MM.1S (cell line): ENCODE data around the gene INPP5D.
"Not testable (repeated sequence)": the region's sequence is repeated elsewhere in the genome, so short reads cannot be mapped to it uniquely, and the experiment has no call there.

Experiments
- DNase-seq: peaks from one replicate; pipeline ENCODE4 v3.0.0-alpha.2; 2015
- H2AFZ ChIP-seq: fragments of 300-600 bp; sonication (generic); 2 replicates; pipeline ENCODE4 v1.6.0; 2016; ENCODE audit warnings: antibody characterized with exemption, low read length
- H3F3A ChIP-seq: fragments of 300-600 bp; sonication (generic); 2 replicates; pipeline ENCODE4 v1.6.1; 2016; ENCODE audit warnings: mild to moderate bottlenecking, antibody characterized with exemption, low read length, moderate library complexity, mixed read lengths; ENCODE audit not compliant: insufficient read depth
- H3K27ac ChIP-seq: fragments of 300-600 bp; sonication (generic); 2 replicates; pipeline ENCODE4 v1.5.1; 2016; ENCODE audit warnings: mild to moderate bottlenecking, low read length
- H3K27me3 ChIP-seq: fragments of 300-600 bp; sonication (generic); replicated peaks from 2 replicates; pipeline ENCODE4 v1.6.0; 2016; ENCODE audit warnings: low read length; ENCODE audit not compliant: insufficient read depth
- H3K36me3 ChIP-seq: fragments of 300-600 bp; sonication (generic); replicated peaks from 2 replicates; pipeline ENCODE4 v1.6.1; 2016; ENCODE audit warnings: mild to moderate bottlenecking, low read length, mixed read lengths; ENCODE audit not compliant: insufficient read depth
- H3K4me1 ChIP-seq: fragments of 300-600 bp; sonication (generic); 2 replicates; pipeline ENCODE4 v1.6.1; 2016; ENCODE audit warnings: low read length, mixed read lengths
- H3K4me2 ChIP-seq: fragments of 300-600 bp; sonication (generic); 2 replicates; pipeline ENCODE4 v1.6.0; 2016; ENCODE audit warnings: low read depth, low read length
- H3K4me3 ChIP-seq: fragments of 300-600 bp; sonication (generic); 2 replicates; pipeline ENCODE4 v1.5.1; 2016; ENCODE audit warnings: low read length, mixed read lengths
- H3K79me2 ChIP-seq: fragments of 300-600 bp; sonication (generic); 2 replicates; pipeline ENCODE4 v1.6.1; 2016; ENCODE audit warnings: mixed run types, low read length, mixed read lengths
- H3K9ac ChIP-seq: fragments of 300-600 bp; sonication (generic); 2 replicates; pipeline ENCODE4 v1.6.1; 2016; ENCODE audit warnings: low read length, mixed read lengths
- H3K9me2 ChIP-seq: fragments of 300-600 bp; sonication (generic); replicated peaks from 2 replicates; pipeline ENCODE4 v1.6.1; 2016; ENCODE audit warnings: mild to moderate bottlenecking, low read length, mixed read lengths; ENCODE audit not compliant: insufficient read depth
- H3K9me3 ChIP-seq: fragments of 300-600 bp; sonication (generic); replicated peaks from 2 replicates; pipeline ENCODE4 v1.6.1; 2016; ENCODE audit warnings: mild to moderate bottlenecking, low read length, mixed read lengths; ENCODE audit not compliant: insufficient read depth
- H4K20me1 ChIP-seq: fragments of 300-600 bp; sonication (generic); 2 replicates; pipeline ENCODE4 v1.6.1; 2016; ENCODE audit warnings: mild to moderate bottlenecking, low read length, moderate library complexity, mixed read lengths; ENCODE audit not compliant: insufficient read depth
- CTCF ChIP-seq: fragments of 300-600 bp; sonication (generic); IDR thresholded peaks from 2 replicates; pipeline ENCODE4 v1.5.1; 2016; ENCODE audit warnings: antibody characterized with exemption, low read length, mixed read lengths
- EZH2 ChIP-seq: fragments of 300-600 bp; sonication (generic); optimal IDR thresholded peaks from 2 replicates; pipeline ENCODE3; 2017; ENCODE audit warnings: low read depth, mild to moderate bottlenecking, antibody characterized with exemption, low read length, mixed read lengths
- EZH2phosphoT487 ChIP-seq: fragments of 300-600 bp; sonication (generic); IDR thresholded peaks from 2 replicates; pipeline ENCODE4 v1.6.1; 2018; ENCODE audit warnings: antibody characterized with exemption, low read length

INPP5D gene

GRCh38 chr2:233119806-233120205, 59.7 kb downstream of the INPP5D start:
- Histone ChIP-seq H2AFZ (no peak overlapping the region), H3K27ac (no peak overlapping the region), H3K9me3 (no peaks in the 10 kb centered on the region), H3K9me2 (no peaks in the 10 kb centered on the region), H3K4me1 (no peaks in the 10 kb centered on the region), H4K20me1 (no peaks in the 10 kb centered on the region), H3K4me2 (no peak overlapping the region), H3K79me2 (peaks cover 8% of the 10 kb centered on the region; the same call in 1 of the 2 replicates), H3K27me3 (no peaks in the 10 kb centered on the region), H3K36me3 (no peaks in the 10 kb centered on the region), H3K4me3 (no peak overlapping the region), H3K9ac (no peak overlapping the region), H3F3A (no peaks in the 10 kb centered on the region)
- TF ChIP-seq EZH2 (no peak), EZH2phosphoT487 (no peak), CTCF (no peak)
- no peak for DNase-seq

- H3F3A ChIP-seq = no peaks in the 10 kb centered on the region
- H3K9me3 ChIP-seq = no peaks in the 10 kb centered on the region
- no peak overlapping the region for H2AFZ ChIP-seq
- H3K4me1 ChIP-seq = no peaks in the 10 kb centered on the region
- no peaks in the 10 kb centered on the region for H3K27me3 ChIP-seq
- no peak overlapping the region for H3K4me2 ChIP-seq
- H4K20me1 ChIP-seq = no peaks in the 10 kb centered on the region
- H3K4me3 ChIP-seq = no peak overlapping the region
- TF ChIP-seq EZH2phosphoT487 = no peak
- TF ChIP-seq CTCF = no peak
- TF ChIP-seq EZH2 = no peak
- DNase-seq = no peak
- H3K9ac ChIP-seq = no peak overlapping the region
- H3K79me2 ChIP-seq = peaks cover 8% of the 10 kb centered on the region; the same call in 1 of the 2 replicates
- H3K36me3 ChIP-seq = no peaks in the 10 kb centered on the region
- no peak overlapping the region for H3K27ac ChIP-seq
- H3K9me2 ChIP-seq = no peaks in the 10 kb centered on the region
These were observed 60.3 kb downstream of the INPP5D start for GRCh38 chr2:233120459-233120858.

GRCh38 chr2:233121856-233122255, 61.7 kb downstream of the INPP5D start:
- H4K20me1 ChIP-seq = no peaks in the 10 kb centered on the region
- H3K9me2 ChIP-seq = no peaks in the 10 kb centered on the region
- TF ChIP-seq CTCF (no peak), EZH2phosphoT487 (no peak), EZH2 (no peak)

GRCh38 chr2:233122541-233122940, 62.4 kb downstream of the INPP5D start:
- Histone ChIP-seq H3K9me3 (no peaks in the 10 kb centered on the region), H2AFZ (no peak overlapping the region), H3K4me2 (no peak overlapping the region), H3K9ac (no peak overlapping the region), H3K27ac (no peak overlapping the region), H3K9me2 (no peaks in the 10 kb centered on the region), H3K79me2 (0 out of 2 replicates have a peak, but pooled peaks cover 8% of the 10 kb centered on the region), H3F3A (no peaks in the 10 kb centered on the region), H4K20me1 (no peaks in the 10 kb centered on the region), H3K27me3 (no peaks in the 10 kb centered on the region), H3K4me3 (no peak overlapping the region), H3K4me1 (no peaks in the 10 kb centered on the region), H3K36me3 (no peaks in the 10 kb centered on the region)
- TF ChIP-seq EZH2 = no peak
- TF ChIP-seq CTCF = no peak
- TF ChIP-seq EZH2phosphoT487 = no peak
- DNase-seq = no peak

More at GRCh38 chr2:233121856-233122255, 61.7 kb downstream of the INPP5D start:
- no peak for DNase-seq
- Histone ChIP-seq H3K4me3 (no peak overlapping the region), H3F3A (no peaks in the 10 kb centered on the region), H3K27ac (no peak overlapping the region), H3K36me3 (no peaks in the 10 kb centered on the region), H3K4me2 (no peak overlapping the region), H3K9me3 (no peaks in the 10 kb centered on the region), H3K4me1 (no peaks in the 10 kb centered on the region), H3K79me2 (0 out of 2 replicates have a peak, but pooled peaks cover 8% of the 10 kb centered on the region), H3K9ac (no peak overlapping the region), H2AFZ (no peak overlapping the region), H3K27me3 (no peaks in the 10 kb centered on the region)

- H3K4me1 ChIP-seq, H2AFZ ChIP-seq, H3K9me3 ChIP-seq, H3F3A ChIP-seq, H4K20me1 ChIP-seq, H3K27me3 ChIP-seq, H3K27ac ChIP-seq, H3K36me3 ChIP-seq, H3K4me2 ChIP-seq, H3K9me2 ChIP-seq, H3K4me3 ChIP-seq, H3K79me2 ChIP-seq, H3K9ac ChIP-seq, DNase-seq: not testable (repeated sequence)
These were observed 63.4 kb downstream of the INPP5D start for GRCh38 chr2:233123576-233123975.
